Fibroblast of skin of left biceps (primary cell): Measurements from ENCODE around the gene ISYNA1.
"Not testable (repeated sequence)": the region's sequence is repeated elsewhere in the genome, so short reads cannot be mapped to it uniquely, and the experiment has no call there.

Source experiments
- DNase-seq, 2 experiments: peaks; one replicate each; pipeline ENCODE4 v3.0.0-alpha.2; 2013; ENCODE audit warnings: low read depth in 2 of 2

Gene ISYNA1

DNA sequence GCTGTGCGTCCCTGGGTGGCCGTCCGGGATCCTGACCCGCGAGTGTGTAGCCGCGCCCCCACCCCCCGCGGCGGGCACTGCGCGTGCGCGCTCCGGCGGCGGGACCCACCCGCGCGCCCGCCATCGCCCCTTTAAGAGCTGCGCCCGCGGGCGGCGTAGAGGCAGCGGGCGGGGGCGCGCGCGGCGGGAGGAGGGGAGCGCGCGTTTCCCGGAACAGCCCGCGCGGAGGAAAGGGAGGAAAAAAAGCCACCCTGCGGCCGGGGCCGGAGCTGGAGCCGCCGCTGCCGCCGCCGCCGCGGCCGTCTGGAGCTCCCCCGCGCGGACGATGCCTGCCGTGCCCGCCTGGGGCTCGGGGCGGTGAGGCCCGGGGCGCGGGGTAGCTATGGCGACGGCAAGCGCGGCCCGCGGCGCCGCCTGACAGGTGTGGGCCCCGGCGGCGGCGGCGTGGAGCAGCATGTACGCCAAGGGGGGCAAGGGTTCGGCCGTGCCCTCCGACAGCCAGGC lies 18.7 kb downstream of the ISYNA1 start, which contains the start of gene SSBP4:
Gene SSBP4 (plus strand): TSS at position 204 of the 504 bp plus-strand sequence. CDS start 251 bp downstream, at position 455.
- DNase-seq: peak in 1 of 2 experiments; percentile 58

DNA sequence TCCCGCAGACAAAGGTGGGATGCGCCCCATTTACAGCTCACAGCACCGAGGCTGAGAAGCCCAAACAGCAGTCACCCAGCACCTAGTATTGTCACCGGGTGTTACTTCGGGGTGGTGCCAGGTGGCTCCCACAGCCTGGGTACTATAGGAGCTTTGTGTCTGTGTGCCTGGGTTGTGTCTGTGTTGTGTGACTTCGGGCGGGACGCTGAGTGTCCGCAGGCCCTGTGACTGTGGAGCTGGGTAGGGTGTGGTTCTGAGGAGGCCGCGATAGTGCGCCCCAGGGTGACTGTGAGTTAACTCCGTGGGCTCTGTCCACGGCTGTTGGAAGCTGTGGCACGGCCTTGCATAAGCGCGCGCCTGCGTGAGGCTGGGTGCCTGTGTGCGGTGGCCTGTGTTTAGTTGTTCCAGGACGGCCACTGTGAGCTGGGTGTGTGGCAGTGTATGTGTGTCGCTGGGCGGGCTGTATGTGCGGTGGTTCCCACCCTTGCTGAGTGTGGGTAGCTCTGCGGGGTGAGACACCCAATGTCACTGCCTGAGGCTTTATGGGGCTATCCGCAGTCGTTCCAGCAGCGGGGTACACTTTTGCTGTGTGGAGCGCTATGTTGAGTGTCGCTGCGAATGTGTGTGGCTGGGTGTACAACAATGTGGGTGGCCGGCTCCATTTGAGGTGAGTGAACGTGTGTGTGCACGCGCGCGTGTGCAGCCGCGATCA lies 19.3 kb downstream of the ISYNA1 start:
- no peak for DNase-seq

DNA sequence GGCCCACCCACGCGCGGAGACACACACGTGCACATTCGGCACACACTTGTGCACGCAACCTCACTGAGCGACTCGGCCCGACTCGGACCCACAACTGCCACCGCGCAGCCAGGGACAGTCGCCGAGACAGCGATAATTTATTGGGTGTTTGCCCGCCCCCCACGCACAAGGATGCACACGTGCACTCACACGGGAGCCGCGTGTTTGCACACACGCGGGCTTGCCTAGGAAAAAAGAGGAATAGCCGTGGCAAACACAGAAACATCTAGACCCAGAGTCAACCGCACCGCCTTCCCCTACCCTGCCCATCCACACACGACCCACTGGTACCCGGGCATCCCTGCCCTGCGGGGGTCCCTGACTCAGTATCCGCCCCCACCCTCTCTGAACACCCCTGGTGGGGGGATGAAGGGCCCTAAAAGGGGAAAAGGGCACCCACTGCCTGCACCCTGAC lies 19.9 kb downstream of the ISYNA1 start:
- DNase-seq: no peak

DNA sequence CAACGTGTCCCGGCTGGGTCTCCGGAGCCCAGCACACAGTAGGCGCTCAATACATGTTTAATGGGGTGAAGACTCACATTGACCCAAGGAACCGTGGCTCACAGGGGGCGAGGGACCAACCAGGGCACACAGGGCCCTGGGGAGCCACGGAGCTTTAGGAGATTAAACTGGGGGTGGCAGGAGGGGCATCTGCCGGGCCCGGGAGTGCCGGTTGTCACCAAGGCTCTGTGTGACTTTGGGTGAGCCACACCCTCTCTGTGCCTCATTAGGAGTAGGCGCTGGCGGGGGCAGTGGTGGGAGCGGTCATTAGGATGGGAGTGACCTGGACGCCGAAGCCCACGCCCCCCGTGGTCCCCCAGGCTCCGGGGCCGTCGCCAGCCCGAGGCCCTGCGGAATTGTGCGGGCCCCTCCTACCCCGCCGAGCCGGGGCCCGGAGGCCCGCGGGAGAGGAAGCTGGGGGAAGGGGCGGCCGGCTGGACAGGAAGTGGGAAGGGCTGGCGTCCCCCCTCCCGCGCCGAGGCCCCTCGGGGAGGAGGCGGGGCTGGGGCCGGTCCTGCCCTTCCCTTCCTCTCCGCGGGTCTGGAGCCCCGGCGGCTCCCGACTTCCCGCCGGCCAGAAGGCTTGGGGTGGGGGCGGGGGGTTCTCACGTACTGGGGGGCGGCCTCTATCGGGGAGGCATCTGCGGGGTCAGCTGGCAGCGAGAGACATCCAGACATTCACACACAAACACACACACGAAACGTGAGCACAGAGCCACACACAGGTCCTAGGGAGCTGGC lies 20.5 kb downstream of the ISYNA1 start:
- peak; percentile 68 to 72 for DNase-seq

DNA sequence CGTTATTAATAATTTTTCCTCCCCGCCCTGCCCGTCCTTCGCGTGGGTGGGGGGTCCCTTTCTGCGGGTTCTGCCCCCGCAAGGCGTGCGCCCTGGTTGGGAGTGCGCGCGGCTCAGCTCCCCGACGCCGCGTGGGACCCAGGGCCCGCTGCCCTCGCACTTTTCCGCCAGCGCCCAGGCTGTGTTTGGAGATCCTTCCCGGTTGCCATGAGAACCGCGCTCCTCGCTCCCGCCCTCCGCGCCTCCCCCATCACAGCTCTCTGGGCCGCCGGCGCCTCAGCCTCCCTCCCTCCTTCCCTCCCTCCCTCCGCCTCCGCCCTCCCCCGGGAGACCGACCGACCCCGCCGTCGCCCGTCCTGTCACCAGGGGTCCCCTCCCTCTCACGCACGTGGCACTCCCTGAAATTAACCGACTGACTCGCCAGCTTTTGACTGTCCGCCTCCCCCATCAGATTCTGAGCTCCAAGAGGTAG lies 21.1 kb downstream of the ISYNA1 start:
- DNase-seq: peak in 1 of 2 experiments; percentile 66

DNA sequence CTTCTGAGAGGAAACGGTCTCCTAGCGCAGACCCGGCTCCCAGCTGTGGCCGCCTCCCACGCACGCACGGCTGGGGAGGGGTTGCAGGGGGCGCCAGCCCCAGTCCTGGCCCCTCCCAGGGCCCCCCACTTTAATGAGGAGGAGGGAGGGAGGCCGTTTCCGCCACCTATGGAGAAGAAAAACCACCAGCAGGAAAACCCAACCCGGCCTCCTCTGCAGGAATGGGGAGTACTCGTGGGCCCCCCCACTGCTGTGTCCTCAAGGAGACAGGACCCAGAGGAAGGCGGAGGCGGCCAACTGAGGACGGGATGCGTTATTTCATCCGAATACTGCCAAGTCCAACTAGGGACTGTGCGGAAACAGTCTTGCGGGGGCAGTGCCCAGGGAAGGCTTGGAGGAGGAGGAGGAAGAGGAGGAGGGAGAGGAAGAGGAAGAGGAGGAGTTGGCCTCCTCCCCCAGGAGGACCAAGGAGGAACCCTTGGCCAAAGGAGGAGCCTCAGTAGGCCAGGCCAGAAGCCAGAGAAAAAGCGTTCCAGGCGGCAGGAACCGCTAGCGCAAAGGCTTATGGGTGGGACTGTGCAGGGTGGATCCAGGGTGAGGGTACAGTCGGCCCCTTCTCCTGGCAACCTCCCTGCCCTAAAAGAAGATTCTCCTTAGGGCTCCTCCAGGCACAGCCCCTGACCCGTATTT lies 22.6 kb downstream of the ISYNA1 start:
- DNase-seq: peak in 1 of 2 experiments; percentile 60

DNA sequence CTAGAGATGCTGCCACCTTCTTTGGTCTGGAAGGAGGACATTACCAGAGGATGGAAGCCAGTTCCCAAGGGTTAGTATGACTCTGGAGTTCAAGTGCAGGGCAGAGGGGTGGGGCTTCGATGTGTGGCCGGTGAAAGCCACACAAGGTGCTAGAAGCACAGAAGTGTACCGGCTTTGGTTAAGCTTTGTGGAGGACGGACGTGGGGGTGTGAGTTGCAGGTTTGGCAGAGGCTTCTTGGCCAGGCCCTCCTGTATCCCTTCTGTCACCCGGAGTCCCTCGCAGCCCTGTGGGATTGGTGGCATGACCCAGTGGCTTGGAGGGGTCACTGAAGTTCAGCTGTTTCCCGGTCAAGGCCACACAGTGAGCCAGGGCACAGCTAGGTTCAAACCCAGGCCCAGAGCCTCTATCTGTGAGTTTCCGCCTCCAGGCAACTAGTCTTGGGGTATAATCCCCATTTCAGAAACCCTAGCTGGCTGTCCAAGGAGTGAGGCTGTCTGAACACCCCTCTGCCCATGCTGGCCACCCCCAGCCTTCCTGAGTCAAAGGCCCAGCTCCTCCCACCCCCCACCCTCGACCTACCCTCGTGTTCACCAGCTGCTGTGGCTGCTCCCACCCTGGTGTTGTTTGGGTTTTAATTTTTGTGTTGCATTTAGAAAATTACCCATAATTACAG lies 23.3 kb downstream of the ISYNA1 start:
- no peak for DNase-seq

DNA sequence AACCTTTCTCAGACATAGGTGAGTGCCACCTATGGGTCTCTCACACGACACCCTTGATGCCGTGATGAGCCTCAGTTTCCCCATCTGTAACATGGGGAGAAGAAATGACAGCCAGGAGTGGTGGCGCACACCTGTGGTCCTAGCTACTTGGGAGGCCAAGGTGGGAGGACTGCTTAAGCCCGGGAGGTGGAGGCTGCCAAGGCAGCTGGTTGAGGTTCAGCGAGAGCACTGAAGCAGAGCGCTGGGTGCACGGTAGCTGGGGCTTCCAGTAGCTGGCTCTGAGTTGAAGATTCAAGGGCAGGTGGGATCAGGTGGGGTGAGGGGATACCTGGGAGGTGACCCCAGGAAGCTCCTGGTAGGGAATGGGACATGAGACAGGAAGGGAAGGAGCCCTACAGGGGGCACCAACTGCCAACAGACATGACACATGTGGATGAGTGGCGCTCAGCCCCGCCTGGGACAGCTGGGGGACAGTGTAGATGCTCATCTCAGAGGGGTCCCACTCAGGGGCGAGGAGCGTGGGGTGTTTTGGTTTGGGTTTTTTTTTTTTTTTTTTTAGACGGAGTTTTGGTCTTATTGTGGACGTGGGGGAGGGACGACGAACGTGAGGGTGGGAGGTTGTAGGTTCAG lies 25.2 kb downstream of the ISYNA1 start:
- DNase-seq: no peak

DNA sequence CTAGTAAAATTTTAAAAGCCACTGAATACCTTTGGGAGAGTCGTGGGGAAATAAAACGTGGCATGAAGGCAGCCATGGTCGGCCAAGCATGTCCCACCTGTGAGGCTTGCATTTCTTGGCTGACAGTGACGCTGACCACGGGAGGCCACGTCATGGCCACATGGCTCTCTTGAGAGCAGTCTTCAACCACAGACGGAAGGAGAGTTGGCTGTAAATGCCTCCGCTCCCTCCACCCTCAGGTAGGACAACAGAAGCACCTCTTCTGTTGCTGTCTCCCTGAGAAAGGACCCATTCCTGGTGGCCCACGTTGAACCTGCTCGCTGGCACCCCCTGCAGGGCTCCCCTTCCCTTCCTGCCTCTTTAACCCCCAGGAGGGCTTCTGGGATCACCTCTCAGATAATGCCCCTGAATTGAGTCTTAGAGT lies 29.9 kb downstream of the ISYNA1 start:
- no peak for DNase-seq

DNA sequence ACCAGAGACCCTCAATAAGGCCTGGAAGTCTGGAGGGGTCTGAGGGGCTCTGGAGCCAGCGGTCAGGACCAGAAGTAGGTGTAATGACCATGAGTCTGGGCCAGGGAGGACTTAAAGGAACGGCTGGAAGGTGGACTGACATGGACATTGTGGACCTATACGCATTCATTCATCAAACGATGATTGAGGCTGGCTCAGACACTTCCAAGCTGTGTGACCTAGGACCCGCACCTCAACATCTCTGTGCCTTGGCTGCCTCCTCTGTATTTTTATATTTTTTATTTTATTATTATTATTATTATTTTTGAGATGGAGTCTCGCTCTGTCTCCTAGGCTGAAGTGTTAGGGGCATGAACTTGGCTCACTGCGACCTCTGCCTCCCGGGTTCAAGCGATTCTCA lies 31.2 kb downstream of the ISYNA1 start:
- no peak for DNase-seq

DNA sequence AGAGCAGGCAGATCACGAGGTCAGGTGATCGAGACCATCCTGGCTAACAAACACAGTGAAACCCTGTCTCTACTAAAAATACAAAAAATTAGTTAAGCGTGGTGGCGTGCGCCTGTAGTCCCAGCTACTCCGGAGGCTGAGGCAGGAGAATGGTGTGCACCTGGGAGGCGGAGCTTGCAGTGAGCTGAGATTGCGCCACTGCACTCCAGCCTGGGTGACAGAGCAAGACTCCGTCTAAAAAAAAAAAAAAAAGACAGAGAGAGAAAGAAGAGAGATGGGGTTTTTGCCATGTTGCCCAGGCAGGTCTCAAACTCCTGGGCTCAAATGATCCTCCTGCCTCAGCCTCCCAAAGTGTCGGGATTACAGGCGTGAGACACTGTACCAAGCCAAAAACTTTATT lies 32.2 kb downstream of the ISYNA1 start:
- DNase-seq: not testable (repeated sequence)

DNA sequence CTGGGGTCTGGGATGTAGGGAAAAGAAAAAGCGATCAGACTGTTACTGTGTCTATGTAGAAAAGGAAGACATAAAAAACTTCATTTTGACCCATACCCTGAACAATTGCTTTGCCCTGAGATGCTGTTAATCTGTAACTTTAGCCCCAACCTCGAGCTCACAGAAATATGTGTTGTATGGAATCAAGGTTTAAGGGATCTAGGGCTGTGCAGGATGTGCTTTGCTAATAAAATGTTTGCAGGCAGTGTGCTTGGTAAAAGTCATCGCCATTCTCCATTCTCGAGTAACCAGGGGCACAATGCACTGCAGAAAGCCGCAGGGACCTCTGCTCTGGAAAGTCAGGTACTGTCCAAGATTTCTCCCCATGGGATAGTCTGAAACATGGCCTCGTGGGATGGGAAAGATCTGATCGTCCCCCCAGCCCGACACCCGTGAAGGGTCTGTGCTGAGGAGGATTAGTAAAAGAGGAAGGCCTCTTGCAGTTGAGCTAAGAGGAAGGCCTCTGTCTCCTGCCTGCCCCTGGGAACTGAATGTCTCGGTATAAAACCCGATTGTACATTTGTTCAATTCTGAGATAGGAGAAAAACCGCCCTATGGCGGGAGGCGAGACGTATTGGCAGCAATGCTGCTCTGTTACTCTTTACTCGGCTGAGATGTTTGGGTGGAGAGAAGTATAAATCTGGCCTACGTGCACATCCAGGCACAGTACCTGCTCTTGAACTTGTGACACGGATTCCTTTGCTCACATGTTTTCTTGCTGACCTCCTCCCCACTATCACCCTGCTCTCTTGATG lies 35.3 kb downstream of the ISYNA1 start:
- not testable (repeated sequence) for DNase-seq

DNA sequence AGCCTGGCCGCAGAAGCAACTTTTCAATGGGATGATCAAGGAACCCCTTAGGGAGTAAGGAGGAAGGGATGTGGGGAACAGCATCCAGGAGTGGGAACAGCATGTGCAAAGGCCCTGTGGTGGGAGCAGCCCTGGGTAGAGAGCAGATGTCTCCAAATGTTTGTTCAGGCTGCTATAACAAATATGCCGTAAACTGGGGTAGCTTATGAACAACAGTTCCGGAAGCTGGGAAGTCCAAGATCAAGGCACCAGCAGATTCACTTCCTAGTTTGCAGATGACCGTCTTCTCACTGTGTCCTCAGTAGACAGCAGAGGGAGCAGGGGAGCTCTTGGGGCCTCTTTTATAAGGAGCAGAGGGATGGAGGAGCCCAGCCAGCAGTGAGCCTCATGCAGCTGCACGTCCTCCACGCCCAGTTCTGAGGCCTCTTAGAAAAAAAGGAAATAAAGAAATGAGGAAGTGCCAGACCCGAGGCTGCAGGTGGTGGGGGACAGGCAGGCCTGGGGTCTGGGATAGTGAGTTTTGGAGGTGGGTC lies 36.3 kb downstream of the ISYNA1 start:
- DNase-seq: no peak

DNA sequence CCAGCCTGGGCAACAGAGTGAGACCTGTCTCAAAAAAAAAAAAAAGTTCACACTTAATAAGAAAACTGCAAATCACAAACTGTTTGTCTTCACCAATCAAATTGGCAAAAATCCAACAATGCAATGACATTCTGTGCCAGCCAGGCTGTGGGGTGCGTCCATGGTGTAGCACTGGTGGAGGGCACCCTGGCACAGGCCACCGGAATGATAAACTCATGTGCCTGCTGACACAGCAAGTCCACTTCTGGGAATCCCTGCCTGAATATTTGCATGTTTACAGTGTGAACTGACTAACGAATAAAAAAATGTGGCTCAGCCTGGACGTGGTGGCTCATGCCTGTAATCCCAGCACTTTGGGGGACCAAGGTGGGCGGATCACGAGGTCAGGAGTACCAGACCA lies 38.9 kb downstream of the ISYNA1 start:
- no peak for DNase-seq

DNA sequence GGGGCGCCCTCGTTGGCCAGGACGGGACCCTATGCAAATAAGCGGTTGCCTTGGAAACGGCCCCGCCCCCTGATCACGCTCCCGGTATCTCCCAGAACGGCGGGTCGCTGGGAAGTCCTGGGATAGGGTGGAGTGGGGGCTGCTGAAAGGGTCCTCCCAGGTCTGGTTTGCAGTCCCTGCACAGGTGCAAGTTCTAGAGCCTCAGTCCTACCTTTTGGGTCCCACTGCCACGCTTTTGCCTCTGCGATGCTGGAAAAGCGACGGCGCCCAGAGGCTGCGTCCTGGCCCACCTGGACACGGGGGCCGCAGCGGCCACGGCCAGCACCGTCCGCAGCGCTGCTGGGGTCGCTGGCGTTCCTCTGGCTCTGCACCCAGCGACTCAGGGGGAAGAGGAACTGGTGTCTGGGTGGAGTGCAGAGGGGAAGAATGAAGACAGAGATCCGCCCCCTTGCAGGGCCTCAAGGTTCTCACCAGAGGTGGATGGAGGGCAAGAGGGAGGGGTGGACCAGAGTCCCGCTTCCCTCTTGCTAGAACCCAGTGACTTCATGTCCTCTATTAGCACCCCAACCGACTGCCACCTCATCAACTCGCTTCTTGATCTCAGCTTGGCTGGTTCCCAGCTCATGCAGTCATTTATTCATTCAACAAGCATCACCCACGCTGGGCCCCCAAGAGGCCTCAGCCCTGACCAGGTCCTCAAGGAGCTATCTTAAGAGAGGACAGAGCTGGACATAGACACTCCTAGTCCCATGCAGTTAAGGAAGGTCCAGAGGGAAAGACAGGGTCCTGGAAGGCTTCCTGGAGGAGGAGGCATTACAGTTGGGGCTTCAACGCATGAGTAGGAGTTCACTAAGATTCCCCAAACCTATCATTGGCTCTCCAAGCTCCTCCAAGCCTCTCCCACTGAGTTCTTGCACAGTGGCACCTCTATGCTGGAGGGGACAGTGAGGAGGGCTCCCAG lies 40.4 kb downstream of the ISYNA1 start, which contains the start of gene LRRC25:
Gene LRRC25 (minus strand): TSS at position 381 of the 961 bp plus-strand sequence. CDS start 659 bp downstream, outside the sequence.
- no peak for DNase-seq

DNA sequence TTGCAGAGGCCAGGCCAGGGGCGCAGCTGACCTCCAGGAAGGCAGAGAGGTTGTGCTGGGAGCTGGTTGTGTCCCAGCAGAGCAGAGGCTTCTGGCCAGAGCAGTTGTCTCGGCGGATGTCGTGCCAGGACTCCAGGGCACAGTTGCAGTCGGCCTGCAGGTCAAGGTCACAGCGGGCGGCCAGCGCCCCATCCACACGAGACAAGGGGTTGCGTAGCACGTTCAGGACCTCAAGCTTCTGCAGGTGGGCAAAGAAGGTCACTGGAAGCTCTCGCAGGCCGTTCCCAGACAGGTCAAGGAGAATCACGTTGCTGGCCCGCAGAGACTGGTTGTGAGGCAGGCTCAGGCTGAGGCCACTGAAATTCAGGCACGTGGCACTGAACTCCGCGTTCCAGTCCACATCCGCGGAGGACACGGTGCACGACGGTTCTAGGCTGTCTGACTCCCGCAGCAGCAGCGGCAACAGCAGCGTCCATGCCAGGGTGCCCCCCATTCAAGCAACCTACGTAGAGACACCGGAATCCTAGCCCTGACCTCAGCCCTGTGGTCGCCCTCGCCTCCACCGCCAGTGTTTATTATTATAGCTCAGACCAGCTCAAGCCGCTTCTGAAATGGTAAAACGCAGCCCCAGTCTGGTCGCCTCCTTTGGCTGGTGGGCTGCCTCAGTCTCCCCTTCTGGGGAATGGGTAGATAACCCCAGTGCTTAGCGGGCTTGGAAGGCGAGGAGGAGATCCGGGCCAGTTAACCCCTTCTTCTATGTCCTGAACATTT lies 41.3 kb downstream of the ISYNA1 start:
- no peak for DNase-seq

DNA sequence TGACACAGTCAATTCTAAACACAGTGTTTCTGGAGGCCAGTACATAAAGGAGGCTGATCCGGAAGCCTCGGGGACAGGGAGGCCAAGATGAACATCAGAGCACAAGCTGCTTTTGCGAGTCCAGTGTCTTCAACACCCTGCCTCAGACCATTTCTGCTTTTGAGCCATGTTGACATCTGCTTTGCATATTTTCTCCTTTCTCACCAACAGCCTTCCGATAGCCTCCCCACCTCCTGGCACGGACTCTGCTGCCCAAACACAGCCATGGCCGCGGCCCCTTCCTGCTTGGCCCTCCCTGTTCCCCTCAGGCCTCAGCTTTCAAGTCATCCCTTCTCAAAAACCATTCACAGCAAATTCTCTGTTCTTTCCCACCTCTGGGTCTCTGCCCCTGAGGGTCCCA lies 44.1 kb downstream of the ISYNA1 start:
- DNase-seq: no peak

DNA sequence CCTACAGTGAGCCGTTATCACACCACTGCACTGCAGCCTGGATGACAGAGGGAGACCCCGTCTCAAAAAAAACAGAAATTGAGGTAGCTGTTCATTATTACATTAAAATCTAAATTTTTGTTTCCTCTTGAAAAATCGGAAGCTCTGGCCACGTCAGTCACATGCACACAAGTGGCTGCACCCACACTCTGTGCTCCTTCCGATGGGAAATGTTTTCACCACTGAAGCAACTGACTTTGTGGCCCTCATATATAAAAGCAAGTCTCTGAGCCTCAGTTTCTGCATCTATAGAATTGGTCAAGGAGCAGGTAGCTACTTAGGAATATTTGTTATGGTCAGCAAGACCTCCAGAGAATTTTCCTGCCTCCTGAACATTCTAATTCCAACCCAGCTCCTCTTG lies 45.0 kb downstream of the ISYNA1 start:
- no peak for DNase-seq
